Adrenal gland (tissue), 12 donors: Measurements from ENCODE around the gene EMID1. TPM values are rescaled to one million over a fixed set of nuclear protein-coding genes. Genes with fewer than 3 reads are reported as not detected.

Experiments used
- DNase-seq, 7 donors: peaks; one replicate each; pipeline ENCODE4 v3.0.0-alpha.2; 2019 to 2020
- H3K27ac ChIP-seq, 5 donors: fragments of 200-600 bp; sonication (generic) in 4 of 5; 1 replicate in 3 of 5; 2 replicates in 2 of 5; pipeline versions ENCODE4 v1.5.1 to v1.8.0; 2016 to 2020; ENCODE audit warnings: mild to moderate bottlenecking in 1 of 5
- H3K27me3 ChIP-seq: fragments of 200-600 bp; 2 replicates; pipeline ENCODE4 v1.8.0; 2021
- H3K36me3 ChIP-seq, 2 donors: fragments of 200-600 bp; replicated peaks in 1 of 2; 1 replicate in 1 of 2; 2 replicates in 1 of 2; pipeline versions ENCODE4 v1.5.1 to v1.8.0; 2018 to 2022
- H3K4me1 ChIP-seq, 2 donors: fragments of 200-600 bp; replicated peaks in 1 of 2; 1 replicate in 1 of 2; 2 replicates in 1 of 2; pipeline versions ENCODE4 v1.5.1 to v1.8.0; 2018 to 2021
- H3K4me3 ChIP-seq, 4 donors: fragments of 200-600 bp; sonication (generic) in 3 of 4; one replicate each; pipeline ENCODE4 v1.5.1; 2016 to 2018
- H3K9me3 ChIP-seq, 3 donors: fragments of 200-600 bp; sonication (generic) in 1 of 3; replicated peaks in 1 of 3; 1 replicate in 2 of 3; 2 replicates in 1 of 3; pipeline versions ENCODE4 v1.5.1 to v1.8.0; 2016 to 2021
- POLR2A ChIP-seq, 2 donors: fragments of 450-650 bp; IDR thresholded peaks; one replicate each; pipeline ENCODE4 v1.6.1; 2017; ENCODE audit warnings: antibody characterized with exemption in 2 of 2, mild to moderate bottlenecking in 2 of 2, moderate library complexity in 1 of 2
- WGBS, 4 donors: extraction: QIAGEN DNeasy Blood & Tissue Kit in 2 of 4; methylation state at CpG; one replicate each; pipeline versions ENCODE4 v1.1.5 to v1.1.7; 2013 to 2017; 5-methylcytosine and 5-hydroxymethylcytosine counted together
- intact Hi-C, 2 donors: fragments of 100-400 bp; cut with DNase I; formaldehyde crosslinking; loops; one replicate each; pipeline versions ENCODE4 v1.14.1 to v1.15.0; 2022 to 2023
- polyA plus RNA-seq, 3 donors: library from polyadenylated mRNA; stranded (reverse); fragments of 200-250 nt in 2 of 3; fragments of 350-450 nt in 1 of 3; fragmentation: Illumina TruSeq in 1 of 3; extraction: RNeasy Lipid Tissue Mini Kit (QIAGEN cat#74804) in 1 of 3; gene quantifications; one replicate each; pipeline ENCODE4 v1.2.3, GENCODE V29; 2013 to 2014
- total RNA-seq, 9 donors: library from RNA; depleted of rRNA in 4 of 9; stranded (reverse); fragments of >200 nt in 4 of 9; fragments of 120-200 nt in 1 of 9; fragmentation: NEBNext Ultra II Directional in 1 of 9; extraction: Animal tissue kit (Norgen Biotek cat#: 25700) in 1 of 9; gene quantifications; one replicate each; pipeline versions ENCODE4 v1.1.0 to v1.2.4, GENCODE V29; 2013 to 2023
- TF ChIP-seq, protein P1 (sequence below), 6 experiments: fragments of 450-650 bp in 4 of 6; fragments of 200-600 bp in 2 of 6; sonication (generic) in 1 of 6; IDR thresholded peaks; 1 replicate in 5 of 6; 2 replicates in 1 of 6; pipeline versions ENCODE4 v1.5.1 to v1.8.0; 2016 to 2021; ENCODE audit warnings: antibody characterized with exemption in 6 of 6, mild to moderate bottlenecking in 2 of 6, moderate library complexity in 1 of 6
- donor health status: healthy with polysubstance abuse.
- donor health status: Bipolar disorder and iron deficiency.
- donor health status: DM: yes; HTN: yes; CAD: no.
- donor health status: DM: no; HTN: no; CAD: no.
- donor health status: DM: no; HTN: no; CAD: no.
- donor health status: DM: yes; HTN: yes; CAD: no.

EMID1 gene
- total and polyA plus RNA-seq, 12 donors: 2.5 to 70.9 (median 38.7) TPM

DNA sequence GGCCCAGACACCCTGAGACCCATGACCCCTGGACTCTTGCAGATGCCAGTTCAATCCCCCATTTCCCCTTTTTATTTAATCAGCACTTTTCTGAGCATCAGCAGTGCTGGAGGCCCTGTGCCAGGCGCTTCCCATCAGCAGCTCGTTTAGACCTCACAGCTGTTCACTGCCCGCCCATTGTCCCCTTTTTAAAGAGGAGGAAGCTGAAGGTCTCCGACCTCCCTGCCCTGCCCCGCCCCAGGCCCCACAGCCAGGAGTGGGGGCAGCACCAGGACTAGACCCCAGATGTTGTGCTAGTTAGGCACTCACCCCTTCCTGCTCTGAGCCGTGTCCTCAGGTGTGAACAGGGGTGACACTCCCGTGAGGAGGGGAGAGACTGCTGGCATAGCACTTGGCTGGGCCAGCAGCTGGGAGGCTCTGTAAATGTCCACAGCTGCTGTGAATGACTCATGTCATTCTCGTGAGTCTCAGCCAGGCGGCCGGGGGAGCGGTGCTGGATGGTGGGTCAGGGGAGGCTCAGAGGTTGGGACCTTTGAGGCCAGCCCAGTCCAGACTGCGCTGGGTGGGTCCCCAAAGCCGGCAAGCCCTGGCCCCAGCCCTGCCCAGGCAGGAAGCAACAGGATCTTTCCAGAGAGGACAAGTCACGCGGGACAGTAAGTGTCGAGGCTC, 19.9 kb downstream of the EMID1 start:
- H3K27me3 ChIP-seq: no peaks in the 10 kb centered on the region
- WGBS, 4 donors: 23 to 32% (median 31%) methylated on average over 10 to 16 of the region's 16 CpGs
- peak; percentile 48 to 83 (median 75) for DNase-seq
- H3K4me3 ChIP-seq: no peak overlapping the region
- peaks cover 18 to 20% of the 10 kb centered on the region in 2 donors for H3K4me1 ChIP-seq
- TF ChIP-seq POLR2A (IDR thresholded peaks at IDR 0.05): no peak
- TF ChIP-seq, protein P1, sequence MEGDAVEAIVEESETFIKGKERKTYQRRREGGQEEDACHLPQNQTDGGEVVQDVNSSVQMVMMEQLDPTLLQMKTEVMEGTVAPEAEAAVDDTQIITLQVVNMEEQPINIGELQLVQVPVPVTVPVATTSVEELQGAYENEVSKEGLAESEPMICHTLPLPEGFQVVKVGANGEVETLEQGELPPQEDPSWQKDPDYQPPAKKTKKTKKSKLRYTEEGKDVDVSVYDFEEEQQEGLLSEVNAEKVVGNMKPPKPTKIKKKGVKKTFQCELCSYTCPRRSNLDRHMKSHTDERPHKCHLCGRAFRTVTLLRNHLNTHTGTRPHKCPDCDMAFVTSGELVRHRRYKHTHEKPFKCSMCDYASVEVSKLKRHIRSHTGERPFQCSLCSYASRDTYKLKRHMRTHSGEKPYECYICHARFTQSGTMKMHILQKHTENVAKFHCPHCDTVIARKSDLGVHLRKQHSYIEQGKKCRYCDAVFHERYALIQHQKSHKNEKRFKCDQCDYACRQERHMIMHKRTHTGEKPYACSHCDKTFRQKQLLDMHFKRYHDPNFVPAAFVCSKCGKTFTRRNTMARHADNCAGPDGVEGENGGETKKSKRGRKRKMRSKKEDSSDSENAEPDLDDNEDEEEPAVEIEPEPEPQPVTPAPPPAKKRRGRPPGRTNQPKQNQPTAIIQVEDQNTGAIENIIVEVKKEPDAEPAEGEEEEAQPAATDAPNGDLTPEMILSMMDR (IDR thresholded peaks at IDR 0.05): peak in 2 of 6 experiments; percentile 2 to 6
- H3K36me3 ChIP-seq: no peaks in the 10 kb centered on the region
- no peaks in the 10 kb centered on the region for H3K9me3 ChIP-seq
- intact Hi-C loops: no loop called here
- H3K27ac ChIP-seq: peak overlapping the region in 4 of 5 donors; percentile 28 to 89 (median 68)

DNA sequence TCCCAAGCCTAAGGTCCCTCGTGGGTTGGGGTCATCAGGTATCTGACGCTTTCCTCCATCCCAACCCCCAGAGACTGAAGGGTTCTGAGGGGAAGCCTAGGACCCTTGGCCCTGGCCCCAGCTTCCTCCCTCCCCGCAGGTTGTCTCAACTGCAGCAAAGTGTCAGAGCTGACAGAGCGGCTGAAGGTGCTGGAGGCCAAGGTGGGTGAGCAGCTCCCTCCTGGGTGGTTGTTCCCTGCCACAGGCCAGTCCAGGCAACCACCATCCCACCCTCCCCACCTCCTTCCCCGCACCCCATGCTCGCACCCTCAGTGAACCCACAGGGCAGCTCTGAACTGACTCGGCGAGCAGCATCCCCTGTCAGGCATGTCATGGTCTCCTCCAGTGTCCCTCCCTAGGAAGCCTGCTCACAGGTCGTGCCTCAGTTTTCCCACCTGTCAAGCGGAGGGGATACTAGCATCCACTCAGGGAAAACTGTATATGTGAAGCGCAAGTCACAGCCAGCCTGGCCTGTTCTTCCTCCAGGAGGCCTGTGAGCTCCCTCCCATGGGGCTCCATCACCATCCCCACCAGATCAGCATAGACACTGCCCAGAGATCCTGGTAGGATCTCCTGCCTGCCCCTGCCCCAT, 20.8 kb downstream of the EMID1 start:
- TF ChIP-seq POLR2A (IDR thresholded peaks at IDR 0.05): no peak
- Histone ChIP-seq H3K27ac (peak overlapping the region in 4 of 5 donors; percentile 28 to 89 (median 68)), H3K36me3 (no peaks in the 10 kb centered on the region), H3K4me3 (no peak overlapping the region), H3K27me3 (no peaks in the 10 kb centered on the region), H3K4me1 (peaks cover 18 to 20% of the 10 kb centered on the region in 2 donors), H3K9me3 (no peaks in the 10 kb centered on the region)
- WGBS, 4 donors: 92 to 98% (median 93%) methylated on average over 4 to 11 of the region's 11 CpGs
- no peak for DNase-seq
- intact Hi-C loops: no loop called here

DNA sequence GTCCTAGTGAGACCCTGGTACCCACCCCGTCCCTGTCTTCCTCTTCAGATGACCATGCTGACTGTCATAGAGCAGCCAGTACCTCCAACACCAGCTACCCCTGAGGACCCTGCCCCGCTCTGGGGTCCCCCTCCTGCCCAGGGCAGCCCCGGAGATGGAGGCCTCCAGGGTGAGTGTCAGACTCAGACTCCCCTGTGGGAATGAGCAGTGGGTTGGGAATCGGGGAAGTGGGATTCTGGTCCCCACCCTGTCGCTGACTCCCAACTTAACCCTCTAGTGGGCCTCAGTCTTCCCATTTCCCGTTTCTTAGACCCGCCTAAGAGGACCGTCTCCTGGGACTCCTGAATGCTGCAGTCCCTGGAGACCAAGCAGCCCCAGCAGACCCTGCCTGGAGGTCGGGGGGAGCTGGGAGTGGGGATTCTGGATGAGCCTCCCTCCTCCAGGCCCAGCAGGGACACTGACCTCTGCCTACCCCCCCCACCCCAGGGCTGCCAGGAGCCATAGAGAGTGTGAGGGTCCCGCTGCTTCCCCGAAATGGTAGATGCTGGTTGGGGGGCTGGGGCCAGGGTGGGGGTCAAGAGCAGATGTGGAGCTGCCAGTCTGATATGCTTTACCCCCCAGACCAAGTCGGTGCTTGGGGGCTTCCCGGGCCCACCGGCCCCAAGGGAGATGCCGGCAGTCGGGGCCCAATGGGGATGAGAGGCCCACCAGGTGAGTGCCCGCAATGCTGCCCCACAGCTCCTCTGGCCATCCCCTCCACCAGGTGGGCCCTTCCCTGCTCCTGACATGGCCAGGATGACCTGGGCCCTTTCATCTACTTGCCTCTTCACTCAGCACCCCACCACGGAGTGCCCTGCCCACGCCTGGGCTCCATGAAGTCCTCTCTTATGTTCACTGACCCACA, 25.5 kb downstream of the EMID1 start:
- no peaks in the 10 kb centered on the region for H3K36me3 ChIP-seq
- H3K4me1 ChIP-seq: peaks cover 17 to 20% of the 10 kb centered on the region in 2 donors
- WGBS, 4 donors: 89 to 96% (median 92%) methylated on average over 7 to 19 of the region's 19 CpGs
- peak overlapping the region in 3 of 5 donors; percentile 39 to 92 (median 82) for H3K27ac ChIP-seq
- no peak overlapping the region for H3K4me3 ChIP-seq
- no peaks in the 10 kb centered on the region for H3K9me3 ChIP-seq
- no peak for TF ChIP-seq POLR2A (IDR thresholded peaks at IDR 0.05)
- TF ChIP-seq, protein P1 (IDR thresholded peaks at IDR 0.05): no peak
- DNase-seq: no peak
- intact Hi-C loops: no loop called here
- H3K27me3 ChIP-seq: no peaks in the 10 kb centered on the region

DNA sequence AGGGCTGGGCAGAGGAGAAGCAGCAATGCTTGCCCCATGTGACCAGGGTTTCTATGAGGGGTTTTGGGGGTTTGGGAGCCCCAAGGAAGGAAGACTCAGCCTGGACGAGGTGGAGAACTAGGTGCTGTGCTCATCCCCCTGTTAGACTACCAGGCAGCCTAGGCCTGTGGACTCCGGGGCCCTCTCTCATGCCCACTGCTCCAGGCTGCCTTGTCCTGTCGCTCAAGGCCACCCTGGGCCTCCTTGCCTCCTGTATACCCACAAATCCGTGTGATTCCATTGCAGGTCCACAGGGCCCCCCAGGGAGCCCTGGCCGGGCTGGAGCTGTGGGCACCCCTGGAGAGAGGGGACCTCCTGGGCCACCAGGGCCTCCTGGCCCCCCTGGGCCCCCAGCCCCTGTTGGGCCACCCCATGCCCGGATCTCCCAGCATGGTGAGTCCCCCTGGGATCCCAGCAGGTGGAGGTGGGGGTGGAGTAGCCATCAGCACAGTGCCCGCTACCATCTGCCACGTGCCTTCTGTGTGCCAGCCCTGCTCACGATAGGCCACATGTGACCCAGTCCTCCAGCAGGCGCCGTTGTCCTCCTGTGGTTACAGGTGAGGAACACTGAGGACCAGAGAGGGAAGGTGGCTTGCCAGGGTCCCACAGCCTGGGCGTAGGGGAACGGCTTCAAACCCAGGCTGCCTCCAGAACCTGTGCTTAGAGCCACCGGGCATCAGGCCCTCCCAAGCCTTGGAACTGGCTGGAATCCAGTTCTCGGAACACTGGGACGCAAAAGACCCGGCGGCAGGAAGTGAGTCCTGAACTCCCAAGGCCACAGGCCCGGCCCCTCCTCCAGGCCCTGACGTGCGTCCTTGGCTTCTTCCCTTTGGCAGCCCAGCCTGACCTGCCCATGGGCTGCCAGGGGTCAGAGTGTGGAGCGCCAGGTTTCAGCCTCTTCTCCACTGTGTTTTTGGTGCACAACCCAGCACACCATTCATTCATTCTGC, 26.6 kb downstream of the EMID1 start:
- Histone ChIP-seq H3K9me3 (no peaks in the 10 kb centered on the region), H3K4me1 (peaks cover 17 to 18% of the 10 kb centered on the region in 2 donors), H3K27me3 (no peaks in the 10 kb centered on the region), H3K27ac (peak overlapping the region; percentile 39 to 92 (median 61)), H3K4me3 (no peak overlapping the region), H3K36me3 (no peaks in the 10 kb centered on the region)
- no peak for TF ChIP-seq POLR2A (IDR thresholded peaks at IDR 0.05)
- TF ChIP-seq, protein P1 (IDR thresholded peaks at IDR 0.05): no peak
- peak; percentile 81 to 96 (median 94) for DNase-seq
- WGBS, 4 donors: 34 to 44% (median 37%) methylated on average over 8 to 22 of the region's 22 CpGs
- intact Hi-C loops: no loop called here
